ENCODE results near the gene ATP8A2.

DNA sequence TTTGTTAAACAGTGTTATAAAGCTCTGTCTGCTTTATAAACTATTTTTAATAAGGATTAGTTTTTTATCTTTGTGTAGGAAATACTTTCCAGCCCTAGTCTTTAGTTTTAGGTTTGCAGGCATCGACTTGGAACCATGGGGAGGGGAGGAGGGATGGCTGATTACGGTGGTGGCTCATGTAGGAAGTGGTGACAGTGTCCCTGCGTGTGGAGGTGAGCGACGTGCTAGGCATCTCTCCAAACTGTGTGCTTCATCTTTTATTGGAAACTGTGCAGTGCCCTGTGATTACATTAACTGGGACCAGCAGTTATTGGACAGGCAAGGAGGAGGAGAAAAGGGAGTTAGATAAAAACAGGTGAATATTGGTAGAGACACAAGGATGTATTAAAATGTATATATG is 203.8 kb downstream of the ATP8A2 start:
- no peak for TF ChIP-seq POLR2A (IDR thresholded peaks at IDR 0.05)
- TF ChIP-seq, protein P1, sequence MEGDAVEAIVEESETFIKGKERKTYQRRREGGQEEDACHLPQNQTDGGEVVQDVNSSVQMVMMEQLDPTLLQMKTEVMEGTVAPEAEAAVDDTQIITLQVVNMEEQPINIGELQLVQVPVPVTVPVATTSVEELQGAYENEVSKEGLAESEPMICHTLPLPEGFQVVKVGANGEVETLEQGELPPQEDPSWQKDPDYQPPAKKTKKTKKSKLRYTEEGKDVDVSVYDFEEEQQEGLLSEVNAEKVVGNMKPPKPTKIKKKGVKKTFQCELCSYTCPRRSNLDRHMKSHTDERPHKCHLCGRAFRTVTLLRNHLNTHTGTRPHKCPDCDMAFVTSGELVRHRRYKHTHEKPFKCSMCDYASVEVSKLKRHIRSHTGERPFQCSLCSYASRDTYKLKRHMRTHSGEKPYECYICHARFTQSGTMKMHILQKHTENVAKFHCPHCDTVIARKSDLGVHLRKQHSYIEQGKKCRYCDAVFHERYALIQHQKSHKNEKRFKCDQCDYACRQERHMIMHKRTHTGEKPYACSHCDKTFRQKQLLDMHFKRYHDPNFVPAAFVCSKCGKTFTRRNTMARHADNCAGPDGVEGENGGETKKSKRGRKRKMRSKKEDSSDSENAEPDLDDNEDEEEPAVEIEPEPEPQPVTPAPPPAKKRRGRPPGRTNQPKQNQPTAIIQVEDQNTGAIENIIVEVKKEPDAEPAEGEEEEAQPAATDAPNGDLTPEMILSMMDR (IDR thresholded peaks at IDR 0.05), result no peak

Measured in right lobe of liver (tissue), 4 donors.